Measurements from ENCODE around the gene TMEM176B. TPM values are rescaled to one million over a fixed set of nuclear protein-coding genes. Genes with fewer than 3 reads are reported as not detected.

Gene TMEM176B
- total and polyA plus RNA-seq, 2 donors: 23.4 to 34.7 TPM

DNA sequence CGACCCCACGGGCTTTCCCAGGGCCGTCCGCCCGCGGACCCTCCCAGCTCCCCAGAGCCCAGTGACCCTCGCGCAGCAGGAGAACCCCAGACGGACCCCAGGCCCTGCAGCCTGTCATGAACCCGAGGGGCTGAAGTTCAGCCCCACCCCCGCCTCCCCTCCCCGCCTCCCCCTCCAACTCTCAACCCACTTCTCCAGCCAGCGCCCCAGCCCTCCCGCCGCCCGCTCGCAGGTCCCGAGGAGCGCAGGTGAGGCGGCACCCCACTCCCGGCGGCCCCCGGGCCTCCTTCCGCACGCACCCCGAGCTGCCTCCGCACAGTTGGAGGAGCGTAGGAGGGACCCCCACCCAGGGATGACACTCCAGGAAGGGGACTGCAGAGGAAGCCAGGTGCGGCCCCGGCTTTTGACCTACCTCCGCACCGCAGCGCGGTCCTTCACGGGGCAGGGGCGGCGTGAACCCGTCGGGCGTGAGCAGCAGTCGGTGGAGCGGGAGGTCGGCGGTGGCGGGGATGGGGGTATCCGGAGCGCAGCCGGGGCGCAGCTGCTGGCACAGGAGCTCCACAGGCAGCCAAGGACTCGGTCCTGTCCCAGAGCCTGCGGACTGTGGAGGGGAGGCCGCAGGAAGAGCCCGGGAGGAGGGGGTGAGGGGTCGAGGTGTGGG, 547 bp upstream of the TMEM176B start, which contains the start of gene TMEM176A:
Gene TMEM176A (plus strand): TSS at position 189 of the 661 bp plus-strand sequence. CDS start 782 bp downstream, outside the sequence.
- WGBS: 1% methylated on average over 54 of the region's 54 CpGs
- Histone ChIP-seq H3K27me3 (ENCODE audit: control insufficient read depth in 2 of 2, insufficient read depth in 1 of 2, low read length in 1 of 2) (peaks cover 32 to 84% of the 10 kb centered on the region in 2 donors), H3K4me3 (ENCODE audit: low read length in 2 of 2) (peak within 1 kb of the TSS; percentile 18 to 31), H3K4me1 (ENCODE audit: control insufficient read depth in 2 of 2, insufficient read depth in 2 of 2, low read length in 2 of 2) (peaks cover 0 to 9% of the 10 kb centered on the region in 2 donors), H3K9me3 (ENCODE audit: control insufficient read depth in 2 of 2, insufficient read depth in 1 of 2, low read length in 1 of 2) (no peaks in the 10 kb centered on the region), H3K36me3 (ENCODE audit: control insufficient read depth in 2 of 2, insufficient read depth in 2 of 2, low read length in 1 of 2) (no peaks in the 10 kb centered on the region), H3K27ac (ENCODE audit: low read depth in 1 of 2, low read length in 1 of 2) (no peak within 1 kb of the TSS)
- DNase-seq (ENCODE audit: low read depth in 6 of 9, low spot score in 9 of 9): peak in 1 of 9 donors; percentile 13

GRCh38 chr7:150799156-150799555, 1.0 kb downstream of the TMEM176B start:
- no peak for DNase-seq (ENCODE audit: low read depth in 6 of 9, low spot score in 9 of 9)
- H3K4me1 ChIP-seq (ENCODE audit: control insufficient read depth in 2 of 2, insufficient read depth in 2 of 2, low read length in 2 of 2): peaks cover 0 to 9% of the 10 kb centered on the region in 2 donors
- no peaks in the 10 kb centered on the region for H3K36me3 ChIP-seq (ENCODE audit: control insufficient read depth in 2 of 2, insufficient read depth in 2 of 2, low read length in 1 of 2)
- no peak overlapping the region for H3K27ac ChIP-seq (ENCODE audit: low read depth in 1 of 2, low read length in 1 of 2)
- WGBS: 83% methylated on average over 3 of the region's 3 CpGs
- no peak overlapping the region for H3K4me3 ChIP-seq (ENCODE audit: low read length in 2 of 2)
- H3K27me3 ChIP-seq (ENCODE audit: control insufficient read depth in 2 of 2, insufficient read depth in 1 of 2, low read length in 1 of 2): peaks cover 32 to 89% of the 10 kb centered on the region in 2 donors
- no peaks in the 10 kb centered on the region for H3K9me3 ChIP-seq (ENCODE audit: control insufficient read depth in 2 of 2, insufficient read depth in 1 of 2, low read length in 1 of 2)

GRCh38 chr7:150797661-150798060, 2.5 kb downstream of the TMEM176B start:
- 89% methylated on average over 4 of the region's 4 CpGs for WGBS
- H3K27me3 ChIP-seq (ENCODE audit: control insufficient read depth in 2 of 2, insufficient read depth in 1 of 2, low read length in 1 of 2): peaks cover 32 to 83% of the 10 kb centered on the region in 2 donors
- DNase-seq (ENCODE audit: low read depth in 6 of 9, low spot score in 9 of 9): no peak

DNA sequence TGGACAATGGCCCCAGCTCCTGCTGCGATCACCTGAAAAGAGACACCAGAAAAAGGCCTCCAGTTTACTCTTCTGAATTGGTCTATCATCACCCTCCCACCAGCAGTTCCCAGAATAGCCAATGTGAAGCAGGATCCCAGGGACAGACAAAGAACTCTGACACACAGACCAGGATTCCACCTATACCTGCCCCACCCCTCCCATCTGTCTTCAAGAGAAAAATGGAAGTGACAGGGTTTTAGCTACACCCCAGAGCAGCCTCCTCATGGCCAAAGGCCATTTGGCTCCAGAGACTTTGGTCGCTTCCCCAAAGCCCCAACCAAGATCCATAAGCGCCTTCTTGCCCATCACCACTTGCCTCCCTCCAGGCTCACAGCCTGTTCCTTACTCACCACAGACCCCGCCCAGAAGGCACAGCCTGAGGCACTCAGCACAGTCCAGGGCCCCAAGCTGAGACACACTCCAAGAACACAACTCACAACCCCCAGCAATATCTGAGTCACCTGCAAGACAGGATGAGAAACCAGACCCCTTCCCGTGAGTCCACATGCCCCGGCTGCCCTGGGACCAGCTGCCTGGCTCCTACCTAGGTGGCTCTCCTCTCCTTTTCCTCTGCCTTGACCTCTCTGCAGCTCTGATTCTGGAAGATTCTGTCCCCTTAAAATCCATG, 6.5 kb downstream of the TMEM176B start:
- Histone ChIP-seq H3K36me3 (ENCODE audit: control insufficient read depth in 2 of 2, insufficient read depth in 2 of 2, low read length in 1 of 2) (no peaks in the 10 kb centered on the region), H3K27ac (ENCODE audit: low read depth in 1 of 2, low read length in 1 of 2) (no peak overlapping the region), H3K4me3 (ENCODE audit: low read length in 2 of 2) (no peak overlapping the region), H3K27me3 (ENCODE audit: control insufficient read depth in 2 of 2, insufficient read depth in 1 of 2, low read length in 1 of 2) (peaks cover 0 to 47% of the 10 kb centered on the region in 2 donors), H3K4me1 (ENCODE audit: control insufficient read depth in 2 of 2, insufficient read depth in 2 of 2, low read length in 2 of 2) (peaks cover 0 to under 1% of the 10 kb centered on the region in 2 donors), H3K9me3 (ENCODE audit: control insufficient read depth in 2 of 2, insufficient read depth in 1 of 2, low read length in 1 of 2) (no peaks in the 10 kb centered on the region)
- 94% methylated on average over 6 of the region's 6 CpGs for WGBS
- DNase-seq (ENCODE audit: low read depth in 6 of 9, low spot score in 9 of 9): no peak

More at GRCh38 chr7:150797661-150798060, 2.5 kb downstream of the TMEM176B start:
- Histone ChIP-seq H3K36me3 (ENCODE audit: control insufficient read depth in 2 of 2, insufficient read depth in 2 of 2, low read length in 1 of 2) (no peaks in the 10 kb centered on the region), H3K4me1 (ENCODE audit: control insufficient read depth in 2 of 2, insufficient read depth in 2 of 2, low read length in 2 of 2) (peaks cover 0 to 9% of the 10 kb centered on the region in 2 donors), H3K27ac (ENCODE audit: low read depth in 1 of 2, low read length in 1 of 2) (no peak overlapping the region), H3K9me3 (ENCODE audit: control insufficient read depth in 2 of 2, insufficient read depth in 1 of 2, low read length in 1 of 2) (no peaks in the 10 kb centered on the region), H3K4me3 (ENCODE audit: low read length in 2 of 2) (no peak overlapping the region)

DNA sequence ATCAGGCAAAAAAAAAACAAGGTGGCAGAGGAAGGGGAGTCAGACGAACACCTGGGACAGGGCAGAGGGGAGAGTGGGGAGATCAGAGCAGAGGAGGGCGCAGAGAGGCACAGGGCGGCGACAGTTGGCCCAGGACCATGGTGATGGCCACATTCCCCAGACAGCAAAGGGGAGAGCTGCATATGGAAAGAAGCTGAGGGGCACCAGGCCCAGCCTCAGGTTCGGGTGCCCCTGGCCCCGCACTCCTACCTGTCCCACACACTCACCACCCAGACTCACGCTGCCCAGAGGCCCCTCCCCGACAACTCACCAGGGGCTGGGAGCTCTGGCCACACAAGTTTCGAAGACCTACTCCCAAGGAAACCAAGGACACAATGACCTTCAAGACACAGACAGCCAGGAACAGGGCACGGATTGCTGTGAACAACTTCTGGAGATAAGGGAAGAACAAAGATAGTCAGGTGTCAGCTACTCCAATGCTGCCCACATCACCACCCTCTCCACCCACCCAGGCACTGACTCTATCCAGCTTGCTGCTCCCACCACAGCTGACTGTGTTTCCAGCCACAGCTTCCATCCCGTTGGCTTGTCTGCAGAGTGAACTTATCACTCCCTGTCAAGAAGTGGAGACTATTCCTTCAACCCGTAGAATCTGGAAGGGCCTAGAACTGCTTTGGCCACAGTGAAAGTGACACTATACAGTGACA, 8.3 kb downstream of the TMEM176B start:
- no peak for DNase-seq (ENCODE audit: low read depth in 6 of 9, low spot score in 9 of 9)
- WGBS: 88% methylated on average over 12 of the region's 12 CpGs
- H3K9me3 ChIP-seq (ENCODE audit: control insufficient read depth in 2 of 2, insufficient read depth in 1 of 2, low read length in 1 of 2): no peaks in the 10 kb centered on the region
- peaks cover 0 to 34% of the 10 kb centered on the region in 2 donors for H3K27me3 ChIP-seq (ENCODE audit: control insufficient read depth in 2 of 2, insufficient read depth in 1 of 2, low read length in 1 of 2)
- H3K27ac ChIP-seq (ENCODE audit: low read depth in 1 of 2, low read length in 1 of 2): no peak overlapping the region
- no peaks in the 10 kb centered on the region for H3K36me3 ChIP-seq (ENCODE audit: control insufficient read depth in 2 of 2, insufficient read depth in 2 of 2, low read length in 1 of 2)
- H3K4me3 ChIP-seq (ENCODE audit: low read length in 2 of 2): no peak overlapping the region
- H3K4me1 ChIP-seq (ENCODE audit: control insufficient read depth in 2 of 2, insufficient read depth in 2 of 2, low read length in 2 of 2): peaks cover 0 to 14% of the 10 kb centered on the region in 2 donors

GRCh38 chr7:150791304-150791703, 8.9 kb downstream of the TMEM176B start:
- 97% methylated on average over 5 of the region's 5 CpGs for WGBS
- no peak overlapping the region for H3K4me3 ChIP-seq (ENCODE audit: low read length in 2 of 2)
- H3K36me3 ChIP-seq (ENCODE audit: control insufficient read depth in 2 of 2, insufficient read depth in 2 of 2, low read length in 1 of 2): no peaks in the 10 kb centered on the region
- no peak overlapping the region for H3K27ac ChIP-seq (ENCODE audit: low read depth in 1 of 2, low read length in 1 of 2)
- H3K4me1 ChIP-seq (ENCODE audit: control insufficient read depth in 2 of 2, insufficient read depth in 2 of 2, low read length in 2 of 2): peaks cover 0 to 14% of the 10 kb centered on the region in 2 donors
- peaks cover 0 to 29% of the 10 kb centered on the region in 2 donors for H3K27me3 ChIP-seq (ENCODE audit: control insufficient read depth in 2 of 2, insufficient read depth in 1 of 2, low read length in 1 of 2)
- no peak for DNase-seq (ENCODE audit: low read depth in 6 of 9, low spot score in 9 of 9)
- H3K9me3 ChIP-seq (ENCODE audit: control insufficient read depth in 2 of 2, insufficient read depth in 1 of 2, low read length in 1 of 2): no peaks in the 10 kb centered on the region

- Histone ChIP-seq H3K4me3 (ENCODE audit: low read length in 2 of 2) (no peak overlapping the region), H3K36me3 (ENCODE audit: control insufficient read depth in 2 of 2, insufficient read depth in 2 of 2, low read length in 1 of 2) (no peaks in the 10 kb centered on the region), H3K9me3 (ENCODE audit: control insufficient read depth in 2 of 2, insufficient read depth in 1 of 2, low read length in 1 of 2) (no peaks in the 10 kb centered on the region), H3K4me1 (ENCODE audit: control insufficient read depth in 2 of 2, insufficient read depth in 2 of 2, low read length in 2 of 2) (peaks cover 0 to 14% of the 10 kb centered on the region in 2 donors), H3K27ac (ENCODE audit: low read depth in 1 of 2, low read length in 1 of 2) (no peak overlapping the region), H3K27me3 (ENCODE audit: control insufficient read depth in 2 of 2, insufficient read depth in 1 of 2, low read length in 1 of 2) (peaks cover 0 to 21% of the 10 kb centered on the region in 2 donors)
- DNase-seq (ENCODE audit: low read depth in 6 of 9, low spot score in 9 of 9): no peak
- 91% methylated on average over 9 of the region's 9 CpGs for WGBS
These were observed 9.6 kb downstream of the TMEM176B start for GRCh38 chr7:150790416-150791075.

DNA sequence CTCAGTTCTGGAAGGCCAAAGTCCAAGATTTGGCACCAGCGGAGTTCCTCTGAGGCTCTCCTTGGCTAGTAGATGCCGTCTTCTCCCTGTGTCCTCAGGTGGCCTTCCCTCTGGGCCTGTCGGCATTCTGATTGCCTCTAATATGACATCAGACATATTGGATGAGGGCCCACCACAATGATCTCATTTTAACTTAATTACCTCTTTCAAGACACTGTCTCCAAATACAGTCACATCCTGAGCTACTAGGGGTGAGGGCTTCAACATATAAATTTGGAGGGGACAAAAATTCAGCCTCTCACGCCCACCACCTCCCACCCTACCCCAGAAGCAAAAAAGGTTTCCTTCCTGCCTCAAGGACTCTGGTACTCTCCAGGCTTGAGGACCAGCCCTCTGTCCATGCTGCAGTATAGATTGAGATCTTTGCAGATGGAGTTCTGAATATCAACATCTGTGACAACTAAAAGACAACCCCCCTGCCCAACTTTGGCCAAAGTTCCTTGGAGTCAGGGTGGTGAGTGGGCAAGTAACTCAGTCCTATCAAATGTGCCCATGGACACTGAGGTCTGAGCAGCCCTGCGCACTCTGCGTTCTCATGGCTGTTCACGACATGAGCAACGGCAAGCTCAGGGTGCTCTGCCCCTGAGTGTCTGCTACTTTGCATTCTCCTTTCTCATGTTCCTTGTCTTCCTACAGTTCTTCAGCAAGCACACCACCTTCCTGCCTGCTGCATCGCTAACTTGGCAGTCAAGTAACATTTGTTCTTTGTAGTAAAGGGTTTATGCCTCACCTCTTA, 11.5 kb downstream of the TMEM176B start:
- no peaks in the 10 kb centered on the region for H3K9me3 ChIP-seq (ENCODE audit: control insufficient read depth in 2 of 2, insufficient read depth in 1 of 2, low read length in 1 of 2)
- WGBS: 95% methylated on average over 9 of the region's 9 CpGs
- no peak overlapping the region for H3K4me3 ChIP-seq (ENCODE audit: low read length in 2 of 2)
- H3K36me3 ChIP-seq (ENCODE audit: control insufficient read depth in 2 of 2, insufficient read depth in 2 of 2, low read length in 1 of 2): no peaks in the 10 kb centered on the region
- peaks cover 0 to 25% of the 10 kb centered on the region in 2 donors for H3K4me1 ChIP-seq (ENCODE audit: control insufficient read depth in 2 of 2, insufficient read depth in 2 of 2, low read length in 2 of 2)
- peaks cover 0 to 5% of the 10 kb centered on the region in 2 donors for H3K27me3 ChIP-seq (ENCODE audit: control insufficient read depth in 2 of 2, insufficient read depth in 1 of 2, low read length in 1 of 2)
- no peak overlapping the region for H3K27ac ChIP-seq (ENCODE audit: low read depth in 1 of 2, low read length in 1 of 2)
- no peak for DNase-seq (ENCODE audit: low read depth in 6 of 9, low spot score in 9 of 9)
